Lower leg skin (tissue), 3 donors: ENCODE measurements around the gene BCL2L1.

Experiments
- POLR2A ChIP-seq, 2 donors: fragments of 450-650 bp; IDR thresholded peaks; one replicate each; pipeline ENCODE4 v1.6.1; 2016 to 2017; ENCODE audit warnings: antibody characterized with exemption in 2 of 2, mild to moderate bottlenecking in 1 of 2, moderate library complexity in 1 of 2
- TF ChIP-seq, protein P1 (sequence below), 3 donors: fragments of 450-650 bp; IDR thresholded peaks; one replicate each; pipeline ENCODE4 v1.5.1; 2016; ENCODE audit warnings: antibody characterized with exemption in 3 of 3, mild to moderate bottlenecking in 3 of 3, moderate library complexity in 2 of 3

DNA sequence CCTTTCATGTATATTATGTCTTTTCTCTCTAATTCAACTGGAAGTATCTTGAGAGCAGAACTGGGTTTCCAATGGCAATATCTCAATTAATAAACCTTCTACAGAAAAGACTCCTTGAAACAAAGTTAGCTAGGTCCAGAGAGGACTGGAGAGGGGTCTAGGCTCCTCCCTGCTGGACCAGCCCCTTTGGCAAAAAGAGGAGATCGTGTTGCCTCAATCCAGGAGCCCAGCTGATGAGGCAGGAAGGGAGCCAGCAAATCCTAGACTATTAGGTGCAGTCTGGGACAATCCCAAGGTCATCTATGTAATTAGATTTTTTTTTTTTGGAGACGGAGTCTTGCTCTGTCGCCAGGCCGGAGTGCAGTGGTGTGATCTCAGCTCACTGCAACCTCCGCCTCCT lies 21.9 kb downstream of the BCL2L1 start:
- no peak for TF ChIP-seq POLR2A (IDR thresholded peaks at IDR 0.05)
- TF ChIP-seq, protein P1, sequence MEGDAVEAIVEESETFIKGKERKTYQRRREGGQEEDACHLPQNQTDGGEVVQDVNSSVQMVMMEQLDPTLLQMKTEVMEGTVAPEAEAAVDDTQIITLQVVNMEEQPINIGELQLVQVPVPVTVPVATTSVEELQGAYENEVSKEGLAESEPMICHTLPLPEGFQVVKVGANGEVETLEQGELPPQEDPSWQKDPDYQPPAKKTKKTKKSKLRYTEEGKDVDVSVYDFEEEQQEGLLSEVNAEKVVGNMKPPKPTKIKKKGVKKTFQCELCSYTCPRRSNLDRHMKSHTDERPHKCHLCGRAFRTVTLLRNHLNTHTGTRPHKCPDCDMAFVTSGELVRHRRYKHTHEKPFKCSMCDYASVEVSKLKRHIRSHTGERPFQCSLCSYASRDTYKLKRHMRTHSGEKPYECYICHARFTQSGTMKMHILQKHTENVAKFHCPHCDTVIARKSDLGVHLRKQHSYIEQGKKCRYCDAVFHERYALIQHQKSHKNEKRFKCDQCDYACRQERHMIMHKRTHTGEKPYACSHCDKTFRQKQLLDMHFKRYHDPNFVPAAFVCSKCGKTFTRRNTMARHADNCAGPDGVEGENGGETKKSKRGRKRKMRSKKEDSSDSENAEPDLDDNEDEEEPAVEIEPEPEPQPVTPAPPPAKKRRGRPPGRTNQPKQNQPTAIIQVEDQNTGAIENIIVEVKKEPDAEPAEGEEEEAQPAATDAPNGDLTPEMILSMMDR (IDR thresholded peaks at IDR 0.05) = no peak
